GM18498 (cell line): ENCODE data around the gene CLIP4.

ENCODE experiments used
- ATAC-seq: cut with Tn5 transposase; IDR thresholded peaks from one replicate; pipeline ENCODE4 v1.9.1; 2021; ENCODE audit warnings: mild to moderate bottlenecking, moderate library complexity; ENCODE audit not compliant: unreplicated experiment

The CLIP4 gene

GRCh38 chr2:29218071-29218470 is 102.9 kb downstream of the CLIP4 start:
- no peak for ATAC-seq

- ATAC-seq = no peak
Measured at GRCh38 chr2:29218550-29219125, 103.4 kb downstream of the CLIP4 start.

GRCh38 chr2:29219374-29219773 is 104.2 kb downstream of the CLIP4 start:
- no peak for ATAC-seq

- ATAC-seq = no peak
Measured at GRCh38 chr2:29220506-29221270, 105.5 kb downstream of the CLIP4 start.

GRCh38 chr2:29222381-29223179 is 107.4 kb downstream of the CLIP4 start:
- ATAC-seq = no peak

- ATAC-seq = no peak
Measured at GRCh38 chr2:29223257-29223656, 108.0 kb downstream of the CLIP4 start.

GRCh38 chr2:29223851-29224692 is 108.9 kb downstream of the CLIP4 start:
- ATAC-seq = no peak

GRCh38 chr2:29224693-29225551 is 109.7 kb downstream of the CLIP4 start:
- ATAC-seq = no peak

GRCh38 chr2:29225814-29226213 is 110.6 kb downstream of the CLIP4 start:
- no peak for ATAC-seq

- ATAC-seq = no peak
Measured at GRCh38 chr2:29226375-29226774, 111.2 kb downstream of the CLIP4 start.

- no peak for ATAC-seq
Measured at GRCh38 chr2:29226808-29227207, 111.6 kb downstream of the CLIP4 start.

- ATAC-seq = no peak
Measured at GRCh38 chr2:29227935-29228675, 112.9 kb downstream of the CLIP4 start.

- no peak for ATAC-seq
Measured at GRCh38 chr2:29228947-29229346, 113.7 kb downstream of the CLIP4 start.

- no peak for ATAC-seq
Measured at GRCh38 chr2:29229640-29230039, 114.4 kb downstream of the CLIP4 start.

- no peak for ATAC-seq
Measured at GRCh38 chr2:29232041-29232440, 116.8 kb downstream of the CLIP4 start.

- ATAC-seq = no peak
Measured at GRCh38 chr2:29233428-29233827, 118.2 kb downstream of the CLIP4 start.

GRCh38 chr2:29235411-29235810 is 120.2 kb downstream of the CLIP4 start:
- no peak for ATAC-seq

- no peak for ATAC-seq
Measured at GRCh38 chr2:29236074-29236473, 120.9 kb downstream of the CLIP4 start.

GRCh38 chr2:29238497-29238896 is 123.3 kb downstream of the CLIP4 start:
- ATAC-seq = no peak
